RCC 7860 (cell line): Measurements from ENCODE around the gene MTHFSD.
A peak's percentile ranks its signal among the peaks of the same experiment; 100 is the strongest.

ENCODE experiments used
- DNase-seq: peaks from one replicate; pipeline ENCODE4 v3.0.0-alpha.2; 2015; ENCODE audit warnings: low spot score
- FAIRE-seq: peaks from 2 replicates; lab custom pipeline; 2012; peaks lifted over from hg19 to GRCh38; lab: Jason Lieb, UNC

Gene MTHFSD

DNA sequence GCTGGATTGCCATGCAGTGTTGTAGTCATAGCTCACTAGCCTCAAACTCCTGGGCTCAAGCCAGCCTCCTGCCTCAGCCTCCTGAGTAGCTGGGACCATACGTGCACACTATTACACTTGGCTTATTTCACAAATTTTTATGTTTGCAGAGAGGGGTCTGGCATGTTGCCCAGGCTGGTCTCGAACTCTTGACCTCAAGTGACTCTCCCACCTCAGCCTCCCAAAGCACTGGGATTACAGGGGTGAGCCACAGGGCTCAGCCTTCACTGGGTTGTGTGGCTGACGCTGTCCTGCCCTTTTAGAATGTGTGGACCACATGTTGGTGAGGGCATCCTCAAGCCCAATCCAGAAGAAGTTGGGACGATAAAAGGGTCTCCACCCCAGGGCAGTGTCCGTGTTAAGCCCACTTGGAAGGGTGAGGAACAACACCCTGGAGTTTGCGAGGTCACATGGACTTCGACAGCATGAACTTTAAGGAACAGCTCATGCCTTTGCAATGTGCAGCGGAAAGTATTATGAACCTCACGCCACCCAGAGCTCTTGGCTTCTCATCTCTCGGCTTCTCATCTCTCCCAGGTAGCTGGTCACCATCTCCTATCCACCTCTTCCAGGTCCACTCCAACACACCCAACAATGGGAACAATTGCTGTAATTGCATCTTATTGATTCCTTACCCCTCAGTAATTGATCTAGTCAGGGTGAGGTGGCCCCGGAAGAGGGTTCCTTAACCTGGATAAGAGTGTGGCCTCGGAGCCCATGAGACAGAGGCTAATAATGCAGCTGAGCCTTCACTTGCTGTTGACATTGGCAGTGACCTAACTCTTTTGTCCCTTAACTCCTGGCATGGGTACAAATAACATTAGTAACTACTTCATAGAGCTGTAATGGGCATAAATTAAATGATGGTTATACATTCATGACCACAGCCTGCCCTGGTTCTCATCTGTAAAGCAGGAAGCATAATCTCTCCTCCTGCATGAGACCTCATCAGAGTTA, 30.0 kb upstream of the MTHFSD start:
- DNase-seq = peak; percentile 93

DNA sequence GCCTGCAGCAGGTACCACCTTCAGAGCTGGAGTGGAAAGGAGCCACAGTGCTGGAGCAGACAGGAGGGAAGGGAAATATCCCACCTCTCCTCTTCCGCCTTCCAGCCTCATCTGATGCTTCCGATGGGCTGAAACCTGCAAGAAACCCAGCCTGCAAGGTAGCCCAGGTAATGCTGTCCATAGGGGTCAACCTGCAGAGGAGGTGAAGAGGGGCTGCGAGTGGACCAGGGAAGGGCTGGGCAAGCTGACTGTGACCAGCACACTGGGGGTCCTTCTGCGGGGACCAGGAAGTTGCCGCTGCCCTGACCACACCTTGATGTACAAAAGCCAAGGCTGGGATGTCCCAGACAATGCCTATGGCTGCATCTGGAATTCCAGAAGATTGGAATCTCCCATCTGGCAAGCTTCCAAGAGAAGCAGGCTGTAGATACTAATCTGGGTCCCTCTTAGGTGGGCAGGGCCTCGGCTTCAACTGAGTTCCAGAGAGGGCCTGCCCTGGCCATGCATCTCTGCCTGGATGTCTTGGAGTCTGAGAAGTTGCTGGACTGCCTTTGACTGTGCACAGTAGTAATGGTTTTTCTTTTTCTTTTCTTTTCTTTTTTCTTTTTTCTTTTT, 29.1 kb upstream of the MTHFSD start:
- FAIRE-seq (no peak), DNase-seq (peak; percentile 86)

More for the DNA sequence above, 30.0 kb upstream of the MTHFSD start:
- peak; percentile 80 for FAIRE-seq

DNA sequence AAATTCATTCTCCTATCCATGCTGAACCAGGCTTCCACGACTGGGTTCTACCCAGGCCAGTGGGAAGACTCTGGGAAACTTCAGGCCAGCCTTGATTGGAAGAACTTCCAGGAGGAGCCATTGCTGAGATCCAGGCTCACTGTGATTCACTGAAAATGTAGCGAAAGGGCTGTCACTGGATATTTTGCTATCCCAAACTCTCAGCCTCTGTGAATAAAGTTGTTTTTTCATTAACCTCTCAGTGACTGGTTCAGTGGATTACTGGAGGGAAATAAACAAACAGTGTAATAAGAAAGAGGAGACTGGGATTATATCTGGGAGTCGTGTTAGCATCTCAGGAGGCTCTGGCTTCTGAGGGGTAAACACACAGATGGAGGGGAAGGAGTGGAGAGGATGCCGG, 26.4 kb upstream of the MTHFSD start:
- FAIRE-seq (no peak), DNase-seq (no peak)

DNA sequence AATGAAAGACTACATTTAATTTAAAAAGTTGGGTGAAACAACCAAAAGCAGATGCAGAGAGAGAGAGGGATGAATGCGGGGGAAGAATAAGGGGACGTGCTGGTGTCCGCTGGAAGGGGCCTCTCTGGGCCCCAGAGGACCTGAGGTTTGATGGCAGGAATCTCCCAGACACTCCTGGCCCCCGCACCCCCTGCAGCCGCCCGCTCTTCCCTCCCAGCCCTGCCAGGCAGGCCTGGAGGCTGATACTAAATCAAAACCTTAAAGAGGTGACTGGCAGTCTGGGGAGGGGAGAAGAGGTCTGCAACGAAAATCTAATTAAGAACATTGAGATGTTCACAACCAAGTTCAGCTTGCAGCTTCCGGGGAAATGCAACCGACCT, 25.7 kb upstream of the MTHFSD start:
- FAIRE-seq (no peak), DNase-seq (no peak)

DNA sequence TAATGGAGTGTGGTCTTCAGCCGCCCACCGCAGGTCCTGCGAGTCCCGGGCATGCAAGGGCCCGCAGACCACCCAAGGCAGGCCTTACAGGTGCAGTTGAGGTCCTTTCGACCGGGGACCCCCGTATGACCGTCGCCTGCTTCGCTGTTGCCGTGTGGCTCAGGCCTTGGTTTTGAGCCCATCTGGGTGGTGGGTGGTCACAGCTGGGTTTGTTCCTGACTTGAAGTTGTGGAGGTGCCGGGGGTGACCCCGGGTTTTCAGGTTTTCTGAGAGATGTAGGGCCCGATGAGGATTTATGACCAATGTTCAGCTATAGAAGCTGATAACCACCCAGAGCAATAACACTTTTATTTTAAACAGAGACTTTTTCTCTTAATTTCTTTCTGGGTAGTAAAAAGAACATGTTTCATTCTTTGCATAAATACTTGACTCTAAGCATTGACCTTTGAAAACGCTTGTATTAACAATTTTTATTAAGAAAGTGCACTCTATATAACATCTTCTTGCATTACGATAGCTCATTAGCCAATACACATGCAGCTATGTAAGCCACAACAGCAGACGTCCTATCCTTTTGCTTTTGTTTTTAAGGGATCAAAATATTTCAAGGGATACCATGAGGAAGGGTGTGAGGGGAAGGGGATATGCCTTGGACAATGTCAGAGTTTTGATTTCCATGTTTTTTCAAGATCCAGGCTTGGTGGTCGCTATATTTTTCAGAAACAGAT, 25.2 kb upstream of the MTHFSD start:
- DNase-seq (no peak), FAIRE-seq (no peak)

DNA sequence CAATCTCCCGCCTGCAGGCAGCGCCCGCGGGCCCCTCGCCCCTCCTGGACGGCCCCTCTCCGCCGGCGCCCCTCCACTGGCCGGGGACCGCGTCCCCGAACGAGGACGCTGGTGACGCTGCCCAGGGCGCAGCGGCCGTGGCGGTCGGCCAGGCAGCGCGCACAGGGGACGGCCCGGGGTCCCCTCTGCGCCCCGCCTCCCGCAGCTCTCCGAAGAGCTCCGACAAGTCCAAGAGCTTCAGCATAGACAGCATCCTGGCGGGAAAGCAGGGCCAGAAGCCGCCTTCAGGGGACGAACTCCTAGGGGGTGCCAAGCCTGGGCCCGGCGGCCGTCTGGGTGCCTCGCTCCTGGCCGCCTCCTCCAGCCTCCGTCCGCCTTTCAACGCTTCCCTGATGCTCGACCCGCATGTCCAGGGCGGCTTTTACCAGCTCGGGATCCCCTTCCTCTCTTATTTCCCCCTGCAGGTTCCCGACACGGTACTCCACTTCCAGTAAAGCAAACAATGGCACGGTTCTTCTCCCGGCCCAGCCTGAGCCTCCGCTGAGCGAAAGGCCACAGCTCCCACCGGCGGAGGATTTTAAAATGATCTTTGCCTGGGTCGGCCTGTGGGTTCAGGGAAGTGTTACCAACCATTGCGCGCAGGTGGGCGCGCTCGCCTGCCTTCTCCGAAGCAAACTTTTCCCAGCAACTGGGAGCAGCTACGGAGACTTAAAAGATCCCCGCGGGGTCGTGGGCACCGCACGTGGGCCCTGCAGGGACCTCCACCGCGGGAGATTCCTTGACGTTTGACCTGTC, 24.4 kb upstream of the MTHFSD start:
- FAIRE-seq = no peak
- no peak for DNase-seq

DNA sequence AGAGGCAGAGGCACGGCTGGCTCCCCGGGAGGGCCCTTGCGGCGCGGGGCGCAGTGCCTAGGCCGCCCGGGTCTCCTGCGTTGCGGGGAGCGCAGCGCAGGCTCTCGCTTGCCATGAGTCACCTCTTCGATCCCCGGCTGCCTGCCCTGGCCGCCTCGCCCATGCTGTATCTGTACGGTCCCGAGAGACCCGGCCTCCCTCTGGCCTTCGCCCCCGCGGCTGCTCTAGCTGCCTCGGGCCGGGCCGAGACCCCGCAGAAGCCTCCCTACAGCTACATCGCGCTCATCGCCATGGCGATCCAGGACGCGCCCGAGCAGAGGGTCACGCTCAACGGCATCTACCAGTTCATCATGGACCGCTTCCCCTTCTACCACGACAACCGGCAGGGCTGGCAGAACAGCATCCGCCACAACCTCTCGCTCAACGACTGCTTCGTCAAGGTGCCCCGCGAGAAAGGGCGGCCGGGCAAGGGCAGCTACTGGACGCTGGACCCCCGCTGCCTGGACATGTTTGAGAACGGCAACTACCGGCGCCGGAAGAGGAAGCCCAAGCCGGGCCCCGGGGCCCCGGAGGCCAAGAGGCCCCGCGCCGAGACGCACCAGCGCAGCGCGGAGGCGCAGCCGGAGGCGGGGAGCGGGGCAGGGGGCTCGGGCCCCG, 23.7 kb upstream of the MTHFSD start:
- DNase-seq (no peak), FAIRE-seq (no peak)

DNA sequence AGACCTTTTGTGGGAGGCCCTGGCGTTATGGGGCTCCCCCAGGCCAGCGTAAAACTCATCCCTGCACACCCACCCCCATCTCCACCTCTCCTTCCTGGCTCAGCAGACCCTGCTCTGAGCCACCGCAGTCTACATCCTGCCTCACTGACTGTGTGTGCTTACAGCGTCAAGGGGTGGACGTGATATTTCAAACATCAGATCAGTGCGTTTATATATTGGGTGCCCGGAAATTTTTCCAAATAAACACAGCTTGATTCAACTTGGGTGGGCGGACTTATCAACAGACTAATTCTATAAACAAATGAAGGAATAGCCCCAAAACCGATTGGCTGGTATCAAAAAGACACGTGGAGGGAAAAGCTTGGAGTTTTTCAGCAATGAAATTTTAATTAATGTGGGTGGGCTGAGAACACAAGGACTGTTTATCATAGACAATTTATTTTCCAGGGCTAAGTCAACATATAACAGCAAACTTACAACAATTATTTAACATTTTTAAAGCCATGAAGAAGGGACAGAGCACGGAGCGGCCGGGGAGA, 23.1 kb upstream of the MTHFSD start, which contains the start of gene FOXL1:
Gene FOXL1, plus strand, starts transcription at position 489 of the 539 bp plus-strand sequence. CDS start 175 bp downstream, outside the sequence.
- DNase-seq (no peak), FAIRE-seq (no peak)

DNA sequence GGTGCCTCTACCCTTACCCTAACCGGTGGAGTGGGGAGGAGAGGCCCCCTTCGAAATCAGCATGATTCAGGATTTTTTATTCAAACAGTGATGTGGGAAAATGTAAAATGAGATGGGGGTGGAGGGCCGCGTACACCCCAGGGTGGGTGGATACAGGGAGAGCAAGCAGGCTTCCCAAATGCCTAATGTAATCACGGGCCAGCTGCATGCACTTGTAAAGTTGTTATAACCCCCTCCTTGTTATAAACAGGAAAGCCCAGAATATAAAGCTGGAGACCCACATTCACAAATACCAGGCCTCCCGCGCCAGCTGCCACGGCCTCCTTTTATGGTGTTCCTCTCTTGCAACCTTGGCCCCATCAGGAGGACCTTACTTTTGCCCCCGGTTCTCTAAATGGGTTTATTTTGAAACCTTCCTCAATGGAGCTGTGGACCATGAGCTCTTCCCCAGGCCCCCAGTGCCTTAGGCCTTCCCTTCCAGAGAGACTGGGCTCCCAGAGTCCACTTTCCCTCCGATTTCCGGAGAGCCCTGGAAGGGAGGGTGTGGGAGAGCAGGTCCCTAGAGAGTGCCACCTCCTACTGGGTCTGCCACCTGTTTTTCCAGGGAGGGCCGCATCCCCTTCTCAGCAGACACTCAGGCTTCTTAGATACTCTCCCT, 22.4 kb upstream of the MTHFSD start:
- FAIRE-seq (no peak), DNase-seq (no peak)

DNA sequence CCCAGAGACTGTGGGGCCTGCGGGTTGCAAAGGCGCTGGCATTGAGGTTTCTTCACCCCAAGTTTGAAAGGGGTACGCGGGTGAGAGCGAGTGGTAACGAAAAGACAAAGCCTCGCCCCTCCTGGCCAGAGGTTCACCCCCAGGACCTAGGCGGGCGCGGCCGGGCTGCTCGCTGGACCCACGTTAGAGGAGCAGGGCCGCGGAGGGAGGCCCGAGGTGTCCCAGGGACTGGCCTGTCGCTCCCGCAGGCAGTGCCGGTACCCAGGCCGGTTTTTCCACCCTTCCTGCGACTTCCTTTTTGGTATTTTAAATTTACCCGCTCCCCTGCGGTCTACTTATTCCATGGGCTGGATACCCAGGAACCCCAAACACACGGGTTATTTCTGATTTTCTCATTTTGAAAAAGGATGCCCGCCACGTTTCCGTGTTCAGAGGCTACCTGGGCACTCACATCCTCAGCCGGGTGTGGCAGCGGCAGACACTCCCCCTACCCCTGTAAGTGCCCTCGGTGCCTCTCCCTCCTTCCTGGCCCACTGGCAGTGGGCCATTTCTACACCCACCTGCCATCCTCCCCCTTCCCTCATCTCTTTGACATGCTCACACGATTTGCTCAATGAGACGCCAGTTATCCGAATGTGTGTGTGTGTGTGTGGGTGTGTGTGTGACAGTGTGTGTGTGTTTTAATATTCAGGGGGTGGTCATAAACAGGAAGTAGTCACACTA, 21.7 kb upstream of the MTHFSD start:
- FAIRE-seq (no peak), DNase-seq (peak; percentile 25)

DNA sequence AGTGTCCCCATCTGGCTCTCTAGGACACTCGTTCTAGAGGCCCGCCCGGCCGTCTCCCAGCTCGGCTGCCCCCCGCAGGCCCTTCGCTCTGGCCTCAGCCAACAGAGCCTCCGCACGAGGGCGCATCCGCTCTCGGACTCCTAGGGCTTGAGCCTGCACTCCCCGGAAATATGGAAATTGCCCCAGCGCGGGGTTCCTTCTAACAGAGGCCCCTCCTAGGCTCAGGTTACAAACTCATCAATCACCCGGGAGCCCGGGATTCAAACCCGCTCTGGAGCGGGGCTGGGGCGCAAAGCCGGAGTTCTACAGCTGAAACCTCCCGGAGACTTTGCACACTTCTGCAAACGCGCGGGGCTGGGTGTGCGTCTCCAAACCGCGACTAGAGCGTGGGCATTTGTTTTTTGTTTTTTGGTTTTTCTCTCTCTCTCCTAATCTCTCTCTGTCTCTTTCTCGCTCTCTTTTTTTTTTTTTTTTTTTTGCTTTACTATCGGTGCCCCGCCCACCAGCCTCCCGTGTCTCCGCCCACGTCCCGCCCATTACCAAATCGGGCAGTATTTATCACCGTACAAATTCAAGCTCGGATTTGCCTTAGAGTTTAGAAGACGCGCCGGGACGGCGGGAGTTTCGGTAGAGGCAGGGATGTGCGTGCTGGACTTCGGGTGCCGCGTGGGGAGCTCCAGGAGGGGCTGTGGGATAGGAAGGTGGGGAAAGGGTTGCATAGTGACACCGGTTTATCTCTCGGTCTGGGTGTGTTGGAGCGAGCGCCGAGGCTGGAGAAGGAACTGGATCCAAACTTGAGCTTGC, 20.9 kb upstream of the MTHFSD start:
- FAIRE-seq = peak; percentile 79
- peak; percentile 88 for DNase-seq

DNA sequence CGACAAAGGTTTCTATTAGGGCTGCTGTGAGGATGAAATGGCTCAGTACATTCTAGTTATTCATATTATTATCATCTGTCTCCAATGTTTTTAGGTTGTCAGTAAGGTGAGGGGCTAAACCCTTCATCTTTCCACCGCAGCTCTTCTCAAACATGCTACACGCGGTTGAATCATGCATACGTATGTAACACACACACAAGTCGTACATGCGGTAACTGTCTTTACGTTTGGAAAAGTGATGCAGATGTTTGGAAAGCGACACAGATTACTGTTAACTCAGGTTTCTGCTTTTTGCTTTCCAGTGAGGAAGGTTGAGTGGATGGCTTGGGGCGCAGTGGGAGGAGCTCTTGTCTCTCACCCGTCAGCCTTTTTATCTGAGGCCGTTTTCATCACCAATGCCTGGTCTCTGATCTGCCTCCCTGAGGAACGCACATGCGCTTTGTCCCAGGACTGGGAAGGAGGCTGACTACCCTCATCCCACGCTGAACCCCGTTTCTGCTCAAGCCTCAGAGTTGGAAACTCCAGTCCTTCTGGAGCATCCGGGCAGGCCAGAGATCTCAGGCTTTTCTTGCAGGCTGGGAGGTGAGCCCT, 20.2 kb upstream of the MTHFSD start:
- FAIRE-seq (no peak), DNase-seq (no peak)

DNA sequence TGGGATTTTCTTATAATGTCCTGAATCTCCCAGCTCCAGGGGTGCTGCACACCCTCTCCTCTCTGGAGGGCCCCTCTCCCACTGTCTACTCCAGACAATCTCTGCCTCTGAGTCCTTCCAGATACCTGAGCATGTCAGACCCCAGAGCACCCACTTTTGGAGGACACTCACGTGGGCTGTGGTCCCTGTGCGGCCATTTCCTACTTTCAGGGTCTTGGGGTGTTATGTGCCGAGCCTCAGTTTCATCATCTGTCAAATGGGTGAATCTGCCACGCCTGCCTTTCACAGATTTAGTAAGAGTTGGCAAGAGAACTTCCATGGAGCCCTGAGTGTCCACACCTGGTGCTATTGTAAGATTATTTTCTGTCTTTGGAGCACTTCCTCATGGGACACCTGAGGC, 19.6 kb upstream of the MTHFSD start:
- no peak for DNase-seq
- no peak for FAIRE-seq

DNA sequence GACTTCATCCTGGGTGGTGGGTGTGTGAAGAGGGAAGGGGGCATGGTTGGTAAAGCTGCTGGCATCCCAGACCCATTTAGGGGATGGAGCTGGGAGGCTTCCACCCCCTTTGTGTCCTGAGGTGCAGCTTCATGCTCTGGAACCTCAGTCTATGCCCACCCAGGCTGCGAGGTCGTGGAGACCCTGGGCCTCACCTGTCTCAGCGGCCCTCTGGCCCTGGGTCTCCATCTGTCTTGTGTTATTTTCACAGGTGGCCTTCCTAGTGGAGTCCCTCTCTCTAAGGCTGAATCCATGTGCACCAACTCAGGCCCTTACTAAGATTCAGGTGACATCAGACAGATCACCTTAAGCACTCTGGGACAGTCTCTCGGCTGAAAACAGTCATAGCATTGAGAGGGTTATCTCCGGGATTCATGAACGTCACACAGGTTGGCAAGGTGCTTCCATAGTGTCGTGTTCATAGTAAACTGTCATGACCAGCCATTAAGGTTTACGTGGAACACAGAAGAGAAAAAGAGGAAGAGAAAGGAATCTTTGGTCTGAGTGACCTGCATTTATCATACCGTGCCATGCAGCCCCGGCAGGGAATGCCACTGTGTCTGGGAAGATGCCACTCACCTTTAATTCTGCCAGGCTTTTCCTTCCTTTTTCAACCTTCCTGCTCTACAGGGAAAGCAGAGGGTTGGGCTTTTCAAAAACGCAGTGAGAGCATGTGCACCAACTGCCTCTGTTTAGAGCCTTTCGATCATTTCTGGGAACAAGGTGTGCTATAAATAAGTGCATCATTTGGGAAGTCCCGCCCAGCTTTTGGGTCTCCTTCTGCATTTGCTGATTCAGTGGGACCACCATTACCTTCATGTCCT, 18.8 kb upstream of the MTHFSD start:
- FAIRE-seq = no peak
- DNase-seq = no peak

DNA sequence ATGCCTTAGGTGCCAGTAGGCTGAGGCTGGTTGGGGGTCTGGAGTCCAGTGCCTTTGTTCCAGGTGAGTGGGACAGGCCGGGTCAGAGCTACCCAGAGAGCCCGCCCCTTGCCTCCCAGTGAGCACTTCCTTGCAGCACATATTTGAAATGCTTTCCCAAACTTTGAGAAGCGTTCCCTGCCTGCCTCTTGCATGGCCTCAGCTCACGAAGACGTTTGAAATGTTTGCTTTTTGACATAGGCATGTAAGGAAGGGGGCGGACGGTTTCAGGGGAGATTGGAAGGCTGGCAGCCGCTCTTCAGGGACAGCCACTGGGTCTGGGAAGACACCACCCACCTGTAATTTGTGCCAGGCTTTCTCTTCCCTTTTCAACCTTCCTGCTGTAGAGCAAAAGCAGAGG, 18.2 kb upstream of the MTHFSD start:
- no peak for DNase-seq
- no peak for FAIRE-seq

DNA sequence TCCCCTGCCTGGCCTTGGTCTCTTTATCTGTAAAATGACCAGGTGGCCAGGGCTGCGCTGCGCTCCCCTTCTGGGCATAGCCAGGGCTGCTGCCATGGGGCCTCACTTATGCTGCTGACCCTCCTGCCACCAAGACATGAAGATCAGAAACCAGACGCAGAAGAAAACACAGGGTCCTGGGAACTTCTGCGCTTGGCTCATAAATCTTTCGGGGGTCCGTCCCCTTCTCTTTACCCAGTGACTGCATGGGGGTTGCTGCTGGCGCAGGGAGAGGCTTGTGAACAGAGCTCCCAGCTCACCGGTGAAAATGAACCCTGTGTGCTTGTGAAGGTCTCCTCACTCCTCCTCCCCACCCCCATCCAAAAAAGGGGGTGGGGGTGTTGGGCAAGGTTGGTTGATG, 17.6 kb upstream of the MTHFSD start:
- no peak for DNase-seq
- FAIRE-seq = no peak
